CD4-positive, alpha-beta T cell (primary cell): Measurements from ENCODE around the gene IQSEC3. TPM values are rescaled to one million over a fixed set of nuclear protein-coding genes. Genes with fewer than 3 reads are reported as not detected.

Source experiments
- ATAC-seq: fragments of 200-7000 bp; cut with Tn5 transposase; one replicate; pipeline ENCODE4 v1.10.0; 2022; ENCODE audit warnings: mild to moderate bottlenecking; ENCODE audit not compliant: poor library complexity
- CTCF ChIA-PET: fragments of 350-600 bp; sonication (Branson Sonifier 250); formaldehyde crosslinking; loops from one replicate; lab custom pipeline; 2021; ENCODE audit warnings: antibody characterized with exemption, inconsistent platforms; lab: Charles Lee
- POLR2A ChIA-PET: fragments of 350-600 bp; sonication (Branson Sonifier 250); formaldehyde crosslinking; loops from one replicate; lab custom pipeline; 2021; ENCODE audit warnings: antibody characterized with exemption, inconsistent platforms; lab: Charles Lee
- DNase-seq, 14 experiments: peaks; one replicate each; pipeline ENCODE4 v3.0.0-alpha.2; 2013 to 2020; ENCODE audit warnings: mixed read lengths in 2 of 14
- H3K27ac ChIP-seq, 2 donors: one replicate each; pipeline versions ENCODE4 v1.5.1 to v1.7.0; 2013; ENCODE audit warnings: low read length in 2 of 2, low read depth in 1 of 2, mild to moderate bottlenecking in 1 of 2
- H3K27me3 ChIP-seq, 2 experiments: 1 replicate in 1 of 2; 2 replicates in 1 of 2; pipeline versions ENCODE4 v1.6.1 to v1.7.0; 2013; ENCODE audit warnings: low read length in 2 of 2, control low read depth in 1 of 2, mild to moderate bottlenecking in 1 of 2, moderate library complexity in 1 of 2; ENCODE audit not compliant: insufficient read depth in 2 of 2, control insufficient read depth in 1 of 2
- H3K36me3 ChIP-seq: one replicate; pipeline ENCODE4 v1.6.1; 2013; ENCODE audit warnings: low read length, control low read depth; ENCODE audit not compliant: insufficient read depth
- H3K4me1 ChIP-seq: one replicate; pipeline ENCODE4 v1.6.1; 2013; ENCODE audit warnings: low read length, control low read depth; ENCODE audit not compliant: insufficient read depth
- H3K4me3 ChIP-seq: one replicate; pipeline ENCODE4 v1.5.1; 2013; ENCODE audit warnings: mild to moderate bottlenecking, low read length, moderate library complexity
- H3K9me3 ChIP-seq, 2 experiments: 1 replicate in 1 of 2; 2 replicates in 1 of 2; pipeline versions ENCODE4 v1.6.1 to v1.7.0; 2013; ENCODE audit warnings: low read length in 2 of 2, mild to moderate bottlenecking in 2 of 2, control low read depth in 1 of 2, moderate library complexity in 1 of 2; ENCODE audit not compliant: control insufficient read depth in 1 of 2, insufficient read depth in 1 of 2
- H3K27ac Mint-ChIP-seq: one replicate; pipeline ENCODE4 v1.8.0; 2020; ENCODE audit warnings: mixed read lengths
- H3K27me3 Mint-ChIP-seq: one replicate; pipeline ENCODE4 v1.8.0; 2021; ENCODE audit warnings: mixed read lengths
- H3K36me3 Mint-ChIP-seq: one replicate; pipeline ENCODE4 v1.8.0; 2021; ENCODE audit warnings: low read depth, mixed read lengths
- H3K4me1 Mint-ChIP-seq: one replicate; pipeline ENCODE4 v1.8.0; 2021; ENCODE audit warnings: low read depth, mixed read lengths
- H3K4me3 Mint-ChIP-seq: one replicate; pipeline ENCODE4 v1.8.0; 2020; ENCODE audit warnings: mild to moderate bottlenecking, mixed read lengths
- H3K9me3 Mint-ChIP-seq: one replicate; pipeline ENCODE4 v1.8.0; 2020; ENCODE audit warnings: mixed read lengths
- CTCF ChIP-seq: fragments of 200-600 bp; IDR thresholded peaks from one replicate; pipeline ENCODE4 v1.8.0; 2022; ENCODE audit warnings: antibody characterized with exemption, mild to moderate bottlenecking
- intact Hi-C, 2 experiments: fragments of 100-400 bp; cut with DNase I in 1 of 2; cut with micrococcal nuclease in 1 of 2; formaldehyde crosslinking; loops; one replicate each; pipeline versions ENCODE4 v1.15.1 to v1.9.0; 2023 to 2025; cut with DNase I, micrococcal nuclease
- total RNA-seq, 174 experiments: library from RNA in 2 of 174; stranded (reverse) in 2 of 174; gene quantifications; one replicate each; pipeline ENCODE4 v1.2.3 and lab custom pipeline; 2021 to 2026

The IQSEC3 gene
- total RNA-seq, 2 experiments from 2014 or later: 0.19 TPM; not detected in 1

- ChIA-PET CTCF (interaction anchor here (1.0 kb wide), 1 partner anchor 11 kb away, joined by 3 read pairs; no protein-coding TSS in a partner anchor), POLR2A (no interaction called here)
- Mint-ChIP-seq H3K4me3 (no peak overlapping the region), H3K36me3 (no peaks in the 10 kb centered on the region), H3K27me3 (peaks cover 10% of the 10 kb centered on the region), H3K4me1 (peaks cover 10% of the 10 kb centered on the region), H3K9me3 (no peaks in the 10 kb centered on the region), H3K27ac (no peak overlapping the region)
- Histone ChIP-seq H3K27me3 (no peaks in the 10 kb centered on the region), H3K36me3 (no peaks in the 10 kb centered on the region), H3K9me3 (peaks cover 0 to 23% of the 10 kb centered on the region in 2 experiments), H3K4me1 (peaks cover 10% of the 10 kb centered on the region), H3K4me3 (no peak overlapping the region), H3K27ac (no peak overlapping the region)
- intact Hi-C loops: no loop called here
- ATAC-seq (no peak), DNase-seq (no peak)
- TF ChIP-seq CTCF: no peak
These were observed 39.1 kb downstream of the IQSEC3 start for GRCh38 chr12:105696-106095.

GRCh38 chr12:106118-106591 is 39.6 kb downstream of the IQSEC3 start:
- CTCF ChIA-PET: interaction anchor here (1.0 kb wide), 1 partner anchor 11 kb away, joined by 3 read pairs; no protein-coding TSS in a partner anchor
- H3K27me3 Mint-ChIP-seq: peaks cover 7% of the 10 kb centered on the region

GRCh38 chr12:108594-108993 is 42.0 kb downstream of the IQSEC3 start:
- intact Hi-C loops: no loop called here
- H3K4me1 Mint-ChIP-seq: peaks cover 10% of the 10 kb centered on the region
- CTCF ChIA-PET: no interaction called here
- POLR2A ChIA-PET: no interaction called here
- Histone ChIP-seq H3K9me3 (peaks cover 0 to 11% of the 10 kb centered on the region in 2 experiments), H3K27ac (no peak overlapping the region), H3K4me3 (no peak overlapping the region), H3K27me3 (peaks cover 2 to 3% of the 10 kb centered on the region in 2 experiments), H3K4me1 (peaks cover 10% of the 10 kb centered on the region), H3K36me3 (no peaks in the 10 kb centered on the region)
- no peak overlapping the region for H3K4me3 Mint-ChIP-seq
- H3K27ac Mint-ChIP-seq: no peak overlapping the region
- no peaks in the 10 kb centered on the region for H3K36me3 Mint-ChIP-seq
- ATAC-seq (no peak), DNase-seq (no peak)
- no peak for TF ChIP-seq CTCF
- peaks cover 13% of the 10 kb centered on the region for H3K27me3 Mint-ChIP-seq
- H3K9me3 Mint-ChIP-seq: no peaks in the 10 kb centered on the region

More at GRCh38 chr12:106118-106591, 39.6 kb downstream of the IQSEC3 start:
- Histone ChIP-seq H3K36me3 (no peaks in the 10 kb centered on the region), H3K4me3 (no peak overlapping the region), H3K27me3 (no peaks in the 10 kb centered on the region), H3K27ac (no peak overlapping the region), H3K4me1 (peaks cover 10% of the 10 kb centered on the region), H3K9me3 (peaks cover 0 to 23% of the 10 kb centered on the region in 2 experiments)
- intact Hi-C loops: no loop called here
- Mint-ChIP-seq H3K9me3 (no peaks in the 10 kb centered on the region), H3K27ac (no peak overlapping the region), H3K36me3 (no peaks in the 10 kb centered on the region), H3K4me1 (peaks cover 10% of the 10 kb centered on the region), H3K4me3 (no peak overlapping the region)
- DNase-seq: peak in 2 of 14 experiments; percentile 13 to 14
- POLR2A ChIA-PET: no interaction called here
- no peak for TF ChIP-seq CTCF
- no peak for ATAC-seq
